Measurements from ENCODE around the gene TBCE. TPM values are rescaled to one million over a fixed set of nuclear protein-coding genes. Genes with fewer than 3 reads are reported as not detected.

Gene TBCE
- total and polyA plus RNA-seq, 9 of the 15 experiments (the other 6 are each of a cell fraction or from before 2014, with no cell fraction given) = 52.6 to 92.1 (median 82.1) TPM

DNA sequence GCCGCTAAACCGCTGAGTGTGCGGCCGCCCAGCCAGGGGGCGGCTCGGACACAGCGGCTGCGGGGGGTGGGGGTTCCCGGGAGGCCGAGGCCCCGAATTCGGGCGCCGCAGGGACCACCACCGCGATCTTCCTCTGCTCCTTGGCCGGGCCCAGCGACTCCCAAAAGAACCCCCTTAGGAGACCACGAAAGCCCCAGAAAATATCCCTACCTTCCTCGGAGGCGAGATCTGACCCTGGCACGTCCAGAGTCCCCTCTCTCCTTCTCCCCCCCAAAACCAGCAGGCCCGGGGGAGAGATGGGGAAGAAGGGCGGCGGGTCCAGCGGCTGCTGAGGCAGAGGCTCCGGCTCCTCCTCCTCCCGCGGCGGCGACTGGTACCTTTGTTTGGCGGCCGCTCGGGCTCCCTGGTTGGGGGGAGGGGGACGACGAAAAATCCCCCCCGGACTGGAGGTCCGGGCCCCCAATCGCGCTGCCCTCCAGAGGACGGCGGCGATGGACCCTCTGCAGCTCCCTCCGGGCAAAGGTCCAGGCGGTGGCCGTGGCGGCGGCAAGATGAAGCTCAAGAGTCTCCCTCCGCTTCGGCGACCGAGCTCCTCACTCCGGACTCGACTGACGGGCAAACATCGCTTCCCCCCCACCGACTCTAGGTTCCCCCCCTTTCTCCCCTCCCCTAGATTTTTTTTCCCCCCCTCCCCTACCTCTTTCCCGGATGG lies 39.5 kb upstream of the TBCE start, which contains the start of gene ARID4B (continued):
- no peak for TF ChIP-seq TCF7 (IDR thresholded peaks at IDR 0.05; ENCODE audit: borderline replicate concordance)
- TF ChIP-seq, protein P1, sequence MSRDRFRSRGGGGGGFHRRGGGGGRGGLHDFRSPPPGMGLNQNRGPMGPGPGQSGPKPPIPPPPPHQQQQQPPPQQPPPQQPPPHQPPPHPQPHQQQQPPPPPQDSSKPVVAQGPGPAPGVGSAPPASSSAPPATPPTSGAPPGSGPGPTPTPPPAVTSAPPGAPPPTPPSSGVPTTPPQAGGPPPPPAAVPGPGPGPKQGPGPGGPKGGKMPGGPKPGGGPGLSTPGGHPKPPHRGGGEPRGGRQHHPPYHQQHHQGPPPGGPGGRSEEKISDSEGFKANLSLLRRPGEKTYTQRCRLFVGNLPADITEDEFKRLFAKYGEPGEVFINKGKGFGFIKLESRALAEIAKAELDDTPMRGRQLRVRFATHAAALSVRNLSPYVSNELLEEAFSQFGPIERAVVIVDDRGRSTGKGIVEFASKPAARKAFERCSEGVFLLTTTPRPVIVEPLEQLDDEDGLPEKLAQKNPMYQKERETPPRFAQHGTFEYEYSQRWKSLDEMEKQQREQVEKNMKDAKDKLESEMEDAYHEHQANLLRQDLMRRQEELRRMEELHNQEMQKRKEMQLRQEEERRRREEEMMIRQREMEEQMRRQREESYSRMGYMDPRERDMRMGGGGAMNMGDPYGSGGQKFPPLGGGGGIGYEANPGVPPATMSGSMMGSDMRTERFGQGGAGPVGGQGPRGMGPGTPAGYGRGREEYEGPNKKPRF (IDR thresholded peaks at IDR 0.05; ENCODE audit: low read depth, low read length) = no peak
- TF ChIP-seq BRF1 (IDR thresholded peaks at IDR 0.05; ENCODE audit: borderline replicate concordance, extremely low read depth, insufficient read length) = no peak
- TF ChIP-seq POLR2G (IDR thresholded peaks at IDR 0.05; ENCODE audit: low read depth, low read length) = peak; percentile 87
- no peak for TF ChIP-seq ZFP1 (CRISPR knock-in tag; IDR thresholded peaks at IDR 0.05)
- TF ChIP-seq, protein P2, sequence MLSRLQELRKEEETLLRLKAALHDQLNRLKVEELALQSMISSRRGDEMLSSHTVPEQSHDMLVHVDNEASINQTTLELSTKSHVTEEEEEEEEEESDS (CRISPR knock-in tag; IDR thresholded peaks at IDR 0.05) = no peak
- no peak for TF ChIP-seq HNRNPK (IDR thresholded peaks at IDR 0.05; ENCODE audit: low read depth, low read length, poor library complexity, severe bottlenecking)
- TF ChIP-seq ZSCAN29 (IDR thresholded peaks at IDR 0.05) = 0 out of 2 replicates have a peak, but pooled peaks have one; percentile 29
- TF ChIP-seq, protein P3, sequence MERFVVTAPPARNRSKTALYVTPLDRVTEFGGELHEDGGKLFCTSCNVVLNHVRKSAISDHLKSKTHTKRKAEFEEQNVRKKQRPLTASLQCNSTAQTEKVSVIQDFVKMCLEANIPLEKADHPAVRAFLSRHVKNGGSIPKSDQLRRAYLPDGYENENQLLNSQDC (CRISPR knock-in tag; IDR thresholded peaks at IDR 0.05) = peak; percentile 83; the same call in 1 of the 2 replicates
- TF ChIP-seq ZNF3 (CRISPR knock-in tag; IDR thresholded peaks at IDR 0.05) = no peak
- no peak for TF ChIP-seq BHLHE40 (IDR thresholded peaks at IDR 0.05; ENCODE audit: low read length)
- TF ChIP-seq TARDBP (IDR thresholded peaks at IDR 0.05) = no peak
- TF ChIP-seq, protein P4, sequence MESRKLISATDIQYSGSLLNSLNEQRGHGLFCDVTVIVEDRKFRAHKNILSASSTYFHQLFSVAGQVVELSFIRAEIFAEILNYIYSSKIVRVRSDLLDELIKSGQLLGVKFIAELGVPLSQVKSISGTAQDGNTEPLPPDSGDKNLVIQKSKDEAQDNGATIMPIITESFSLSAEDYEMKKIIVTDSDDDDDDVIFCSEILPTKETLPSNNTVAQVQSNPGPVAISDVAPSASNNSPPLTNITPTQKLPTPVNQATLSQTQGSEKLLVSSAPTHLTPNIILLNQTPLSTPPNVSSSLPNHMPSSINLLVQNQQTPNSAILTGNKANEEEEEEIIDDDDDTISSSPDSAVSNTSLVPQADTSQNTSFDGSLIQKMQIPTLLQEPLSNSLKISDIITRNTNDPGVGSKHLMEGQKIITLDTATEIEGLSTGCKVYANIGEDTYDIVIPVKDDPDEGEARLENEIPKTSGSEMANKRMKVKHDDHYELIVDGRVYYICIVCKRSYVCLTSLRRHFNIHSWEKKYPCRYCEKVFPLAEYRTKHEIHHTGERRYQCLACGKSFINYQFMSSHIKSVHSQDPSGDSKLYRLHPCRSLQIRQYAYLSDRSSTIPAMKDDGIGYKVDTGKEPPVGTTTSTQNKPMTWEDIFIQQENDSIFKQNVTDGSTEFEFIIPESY (CRISPR knock-in tag; IDR thresholded peaks at IDR 0.05) = 0 out of 2 replicates have a peak, but pooled peaks have one; percentile 8
- no peak for TF ChIP-seq SREBF2 (CRISPR knock-in tag; IDR thresholded peaks at IDR 0.05)
- TF ChIP-seq EZH2 (IDR thresholded peaks at IDR 0.05; ENCODE audit: borderline replicate concordance, low read depth, low read length) = no peak
- TF ChIP-seq, protein P5, sequence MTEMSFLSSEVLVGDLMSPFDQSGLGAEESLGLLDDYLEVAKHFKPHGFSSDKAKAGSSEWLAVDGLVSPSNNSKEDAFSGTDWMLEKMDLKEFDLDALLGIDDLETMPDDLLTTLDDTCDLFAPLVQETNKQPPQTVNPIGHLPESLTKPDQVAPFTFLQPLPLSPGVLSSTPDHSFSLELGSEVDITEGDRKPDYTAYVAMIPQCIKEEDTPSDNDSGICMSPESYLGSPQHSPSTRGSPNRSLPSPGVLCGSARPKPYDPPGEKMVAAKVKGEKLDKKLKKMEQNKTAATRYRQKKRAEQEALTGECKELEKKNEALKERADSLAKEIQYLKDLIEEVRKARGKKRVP (CRISPR knock-in tag; IDR thresholded peaks at IDR 0.05) = 0 out of 2 replicates have a peak, but pooled peaks have one; percentile 48
- TF ChIP-seq ADNP (tag; IDR thresholded peaks at IDR 0.05) = no peak
- no peak for TF ChIP-seq ZKSCAN8 (CRISPR knock-in tag; IDR thresholded peaks at IDR 0.05)
- TF ChIP-seq, protein P6, sequence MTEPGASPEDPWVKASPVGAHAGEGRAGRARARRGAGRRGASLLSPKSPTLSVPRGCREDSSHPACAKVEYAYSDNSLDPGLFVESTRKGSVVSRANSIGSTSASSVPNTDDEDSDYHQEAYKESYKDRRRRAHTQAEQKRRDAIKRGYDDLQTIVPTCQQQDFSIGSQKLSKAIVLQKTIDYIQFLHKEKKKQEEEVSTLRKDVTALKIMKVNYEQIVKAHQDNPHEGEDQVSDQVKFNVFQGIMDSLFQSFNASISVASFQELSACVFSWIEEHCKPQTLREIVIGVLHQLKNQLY (CRISPR knock-in tag; conservative IDR thresholded peaks at IDR 0.05) = 0 out of 4 replicates have a peak, but pooled peaks of 1 of the 2 experiments have one; percentile 81
- TF ChIP-seq JUNB (CRISPR knock-in tag; conservative IDR thresholded peaks at IDR 0.05) = no peak
- TF ChIP-seq GABPB1 (CRISPR knock-in tag; IDR thresholded peaks at IDR 0.05) = no peak; the same call in 1 of the 2 replicates
